HTERT RPE-1 (cell line): ENCODE results near the gene ARHGAP42.
"Not testable (repeated sequence)": the region's sequence is repeated elsewhere in the genome, so short reads cannot be mapped to it uniquely, and the experiment has no call there.

Experiments
- in situ Hi-C: fragments of 300-500 bp; cut with MboI; formaldehyde crosslinking; loops from 4 replicates; pipeline ENCODE4 v1.14.3; 2020; ENCODE audit warnings: low sequenced_read_pairs

Gene ARHGAP42, protein sequence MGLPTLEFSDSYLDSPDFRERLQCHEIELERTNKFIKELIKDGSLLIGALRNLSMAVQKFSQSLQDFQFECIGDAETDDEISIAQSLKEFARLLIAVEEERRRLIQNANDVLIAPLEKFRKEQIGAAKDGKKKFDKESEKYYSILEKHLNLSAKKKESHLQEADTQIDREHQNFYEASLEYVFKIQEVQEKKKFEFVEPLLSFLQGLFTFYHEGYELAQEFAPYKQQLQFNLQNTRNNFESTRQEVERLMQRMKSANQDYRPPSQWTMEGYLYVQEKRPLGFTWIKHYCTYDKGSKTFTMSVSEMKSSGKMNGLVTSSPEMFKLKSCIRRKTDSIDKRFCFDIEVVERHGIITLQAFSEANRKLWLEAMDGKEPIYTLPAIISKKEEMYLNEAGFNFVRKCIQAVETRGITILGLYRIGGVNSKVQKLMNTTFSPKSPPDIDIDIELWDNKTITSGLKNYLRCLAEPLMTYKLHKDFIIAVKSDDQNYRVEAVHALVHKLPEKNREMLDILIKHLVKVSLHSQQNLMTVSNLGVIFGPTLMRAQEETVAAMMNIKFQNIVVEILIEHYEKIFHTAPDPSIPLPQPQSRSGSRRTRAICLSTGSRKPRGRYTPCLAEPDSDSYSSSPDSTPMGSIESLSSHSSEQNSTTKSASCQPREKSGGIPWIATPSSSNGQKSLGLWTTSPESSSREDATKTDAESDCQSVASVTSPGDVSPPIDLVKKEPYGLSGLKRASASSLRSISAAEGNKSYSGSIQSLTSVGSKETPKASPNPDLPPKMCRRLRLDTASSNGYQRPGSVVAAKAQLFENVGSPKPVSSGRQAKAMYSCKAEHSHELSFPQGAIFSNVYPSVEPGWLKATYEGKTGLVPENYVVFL

DNA sequence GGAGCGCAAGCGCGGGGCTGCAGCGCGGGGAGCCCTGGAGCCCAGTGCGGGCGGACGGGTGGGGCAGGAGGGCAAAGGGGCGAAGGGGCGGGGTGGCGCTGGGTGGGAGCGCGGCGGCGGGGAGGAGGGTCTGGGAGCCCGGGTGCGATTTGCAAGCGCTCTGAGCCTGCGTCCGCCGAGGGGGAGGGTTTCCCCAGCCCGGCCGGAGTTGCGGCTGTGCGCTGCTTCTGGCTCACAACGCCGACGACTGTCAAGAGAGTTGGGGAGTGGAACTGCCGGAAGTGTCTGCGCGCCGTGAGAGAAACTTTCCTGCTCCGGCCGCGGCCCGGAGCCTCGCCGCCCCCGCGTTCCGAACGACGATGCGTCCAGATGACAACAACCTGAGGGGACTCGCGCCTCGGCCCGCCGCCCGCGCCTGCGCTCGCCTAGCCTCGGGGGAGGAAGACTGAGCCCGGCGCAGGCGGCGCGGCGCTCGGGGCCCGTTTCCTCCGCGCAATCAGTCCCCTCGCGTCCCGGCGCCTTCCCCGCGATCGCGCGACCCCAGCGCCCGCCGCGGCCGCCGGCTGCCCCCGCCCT lies at the start of gene ARHGAP42:
Gene ARHGAP42 (plus strand): TSS at position 235 of the 576 bp plus-strand sequence. CDS start 391 bp downstream, outside the sequence.
- in situ Hi-C loops: no loop called here

DNA sequence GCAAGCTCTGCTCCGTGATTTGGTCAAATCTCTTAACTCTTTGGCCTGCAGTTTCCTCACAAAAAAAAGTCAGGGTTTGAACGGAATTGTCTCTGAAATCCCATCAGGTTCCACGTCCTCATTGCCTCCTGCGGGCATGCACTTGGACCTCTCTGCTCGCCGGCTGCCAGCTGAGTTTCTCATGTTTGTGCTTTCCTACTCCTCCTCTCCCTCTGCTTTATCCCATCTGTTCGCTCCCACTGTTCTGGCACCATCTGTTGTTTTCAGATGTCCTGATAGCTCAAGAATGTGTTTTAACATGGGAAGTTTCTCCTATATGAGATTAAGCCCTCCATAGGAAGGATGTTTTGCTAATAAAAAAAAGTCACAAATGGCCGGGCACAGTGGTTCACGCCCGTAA lies 49.4 kb upstream of the ARHGAP42 start:
- in situ Hi-C loops: no loop called here

DNA sequence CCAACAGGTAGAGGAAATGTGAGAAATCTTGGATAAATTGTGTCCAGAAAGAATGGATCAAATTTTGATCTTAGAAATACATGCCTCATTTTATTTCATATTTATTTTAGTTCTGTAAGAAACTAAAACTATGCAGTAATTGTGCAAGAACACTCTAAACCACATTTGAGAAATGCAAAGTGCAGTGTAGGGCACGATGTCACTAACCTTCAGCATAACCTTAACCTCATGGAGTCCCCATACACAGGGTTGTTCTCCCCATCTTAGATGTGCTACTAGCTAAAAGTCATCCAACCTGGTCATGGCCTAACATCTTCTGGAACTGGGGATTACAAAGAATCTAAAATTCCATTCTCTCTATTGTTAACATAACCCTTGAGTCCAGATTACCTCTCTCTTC lies 48.4 kb upstream of the ARHGAP42 start:
- in situ Hi-C loops: no loop called here

DNA sequence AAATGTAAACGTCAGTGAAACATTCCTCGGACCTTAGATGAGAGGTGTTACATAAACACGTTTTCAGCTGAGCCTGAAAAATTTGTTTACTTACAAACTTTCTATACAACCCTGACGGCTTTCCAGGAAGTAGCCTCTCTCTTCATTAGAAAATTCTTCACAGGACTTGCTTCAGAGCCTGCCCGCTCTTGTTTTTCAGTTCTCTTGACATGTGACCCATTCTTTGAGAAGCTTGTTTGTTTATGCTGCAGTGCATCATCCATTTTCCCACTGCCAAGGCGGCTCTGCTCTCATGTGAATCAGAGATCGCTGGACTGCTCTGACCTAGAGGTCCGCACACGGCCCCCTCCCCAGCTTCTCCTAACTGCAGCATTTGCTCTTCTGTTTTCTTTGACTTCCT lies 47.9 kb upstream of the ARHGAP42 start:
- in situ Hi-C loops: no loop called here

DNA sequence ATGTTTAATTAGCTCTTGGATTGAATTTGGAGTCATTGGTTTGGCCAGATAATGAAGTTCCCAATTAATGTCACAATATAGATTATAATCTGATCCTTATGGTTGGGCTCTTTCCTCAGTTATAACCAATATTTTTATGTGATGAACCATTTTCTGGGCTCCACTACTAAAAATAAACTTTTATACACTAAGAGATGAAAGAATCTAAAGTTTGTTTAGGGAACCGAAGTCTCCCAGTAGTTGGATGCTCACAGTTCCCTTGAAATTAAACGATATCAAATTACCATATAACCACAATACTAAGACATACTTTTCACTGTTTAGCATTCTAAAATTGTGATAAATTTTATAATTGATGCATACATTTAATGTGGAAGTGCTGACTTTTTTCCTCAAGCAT lies 47.0 kb upstream of the ARHGAP42 start:
- in situ Hi-C loops: no loop called here

DNA sequence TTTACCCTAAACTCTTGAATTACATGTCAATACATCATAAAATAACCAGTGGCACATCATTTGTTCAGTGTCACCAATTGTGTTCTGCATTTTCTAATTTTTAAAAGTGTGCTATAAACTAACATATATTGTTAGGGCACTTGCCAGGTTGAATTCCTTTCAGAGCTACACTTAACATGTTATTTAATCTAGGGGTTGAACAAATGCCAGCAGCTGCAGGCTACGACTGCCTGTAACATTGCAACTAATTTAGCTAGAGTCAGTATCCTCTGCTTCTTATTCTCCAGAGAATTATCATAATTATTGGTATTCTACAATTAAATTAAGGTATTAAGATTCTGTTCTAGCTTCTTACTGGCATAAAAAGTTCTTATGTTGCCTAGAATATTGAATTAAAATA lies 46.4 kb upstream of the ARHGAP42 start:
- in situ Hi-C loops: no loop called here

DNA sequence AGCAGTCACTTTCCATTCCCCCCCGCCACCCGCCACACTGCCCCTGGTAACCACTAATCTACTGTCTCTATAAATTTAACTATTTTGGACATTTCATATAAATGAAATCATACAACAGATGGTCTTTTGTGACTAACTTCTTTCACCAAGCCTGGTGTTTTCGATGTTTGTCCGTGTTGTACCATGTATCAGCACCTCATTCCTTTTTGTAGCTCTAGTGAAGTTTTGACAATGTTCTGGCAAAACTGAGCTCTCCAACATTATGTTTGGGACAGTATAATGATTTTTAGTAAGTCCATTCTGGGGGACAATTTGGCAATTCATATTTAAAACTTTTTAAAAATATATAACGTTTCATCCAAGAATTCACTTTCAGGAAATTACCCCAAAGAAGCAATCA lies 45.6 kb upstream of the ARHGAP42 start:
- in situ Hi-C loops: no loop called here

DNA sequence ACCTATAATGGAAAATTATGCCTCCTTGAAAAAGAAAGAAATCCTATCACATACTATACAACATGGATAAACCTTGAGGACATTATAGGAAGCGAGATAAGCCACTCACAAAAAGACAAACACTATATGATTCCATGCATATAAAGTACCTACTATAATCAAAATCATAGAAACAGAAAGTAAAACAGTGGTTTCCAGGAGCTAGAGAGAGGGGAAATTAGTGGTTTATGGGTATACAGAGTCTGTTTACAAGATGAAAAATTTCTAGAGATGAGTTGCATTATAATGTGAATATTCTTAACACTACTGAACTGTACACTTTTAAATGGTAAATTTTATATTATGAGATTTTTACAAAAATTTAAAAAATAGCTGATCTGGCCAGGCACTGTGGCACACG lies 40.5 kb upstream of the ARHGAP42 start:
- in situ Hi-C loops: no loop called here

DNA sequence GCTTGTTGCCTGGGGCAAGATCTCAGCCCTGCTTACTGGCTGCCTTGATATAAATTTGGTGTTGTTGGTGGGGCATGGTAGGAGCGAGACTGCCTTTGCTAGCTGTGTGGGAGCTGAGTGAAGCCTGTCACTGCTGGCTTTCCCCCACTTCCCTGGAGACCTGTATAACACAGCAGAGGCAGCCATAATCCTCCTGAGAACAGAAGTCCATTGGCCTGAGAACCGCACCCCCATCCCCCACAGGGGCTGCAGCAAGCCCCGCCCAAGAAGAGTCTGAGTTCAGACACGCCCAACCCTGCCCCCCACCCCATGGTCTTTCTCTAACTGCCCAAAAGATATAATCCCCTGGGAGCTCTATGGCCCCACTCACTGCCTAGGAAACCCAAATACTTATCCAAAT lies 39.2 kb upstream of the ARHGAP42 start:
- in situ Hi-C loops: no loop called here

DNA sequence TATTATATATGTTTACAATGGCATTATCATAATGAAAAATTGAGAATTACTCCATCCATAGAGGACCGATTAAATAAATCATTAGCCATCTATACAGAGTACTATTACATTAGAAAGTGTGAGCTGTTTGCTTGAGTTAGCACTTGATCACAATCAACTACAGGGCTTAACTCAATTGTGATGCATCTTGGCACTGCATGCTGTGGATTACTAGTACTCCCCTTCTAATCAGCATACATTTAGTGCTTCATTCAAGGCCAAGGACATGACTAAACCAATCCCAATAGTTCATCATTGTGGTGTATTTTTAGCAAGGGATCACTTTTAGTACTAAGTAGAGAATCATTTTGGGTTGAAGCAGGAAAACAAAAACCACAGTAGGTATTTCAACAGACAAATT lies 23.5 kb upstream of the ARHGAP42 start:
- in situ Hi-C loops: no loop called here

DNA sequence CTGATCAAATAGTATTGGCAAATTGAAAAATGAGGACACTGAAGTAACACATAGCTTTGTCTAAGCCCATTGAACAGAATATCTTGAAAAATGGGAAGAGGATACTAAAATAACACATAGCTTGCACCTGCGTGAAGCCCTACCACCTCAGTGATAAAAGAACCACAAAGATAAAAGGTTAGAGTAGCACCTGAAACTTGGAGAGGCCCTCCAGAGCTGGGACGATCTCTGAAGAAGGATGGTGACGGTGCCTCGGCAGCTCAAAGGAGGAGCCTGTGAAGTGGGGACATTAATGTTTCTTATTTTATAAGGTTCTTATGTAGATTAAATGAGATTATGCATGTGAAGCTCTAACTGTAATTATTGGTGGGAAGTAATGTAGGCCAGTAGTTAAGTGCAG lies 23.1 kb upstream of the ARHGAP42 start:
- in situ Hi-C loops: no loop called here

DNA sequence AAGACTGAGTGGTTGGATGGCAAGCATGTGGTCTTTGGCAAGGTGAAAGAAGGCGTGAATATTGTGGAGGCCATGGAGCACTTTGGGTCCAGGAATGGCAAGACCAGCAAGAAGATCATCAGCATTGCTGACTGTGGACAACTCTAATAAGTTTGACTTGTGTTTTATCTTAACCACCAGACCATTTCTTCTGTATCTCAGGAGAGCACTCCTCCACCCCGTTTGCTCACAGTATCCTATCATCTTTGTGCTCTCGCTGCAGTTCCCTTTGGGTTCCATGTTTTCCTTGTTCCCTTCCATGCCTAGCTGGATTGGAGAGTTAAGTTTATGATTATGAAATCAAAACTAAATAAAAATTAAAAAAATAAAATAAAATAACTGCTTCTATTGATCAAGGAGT lies 20.3 kb upstream of the ARHGAP42 start:
- in situ Hi-C loops: not testable (repeated sequence)

DNA sequence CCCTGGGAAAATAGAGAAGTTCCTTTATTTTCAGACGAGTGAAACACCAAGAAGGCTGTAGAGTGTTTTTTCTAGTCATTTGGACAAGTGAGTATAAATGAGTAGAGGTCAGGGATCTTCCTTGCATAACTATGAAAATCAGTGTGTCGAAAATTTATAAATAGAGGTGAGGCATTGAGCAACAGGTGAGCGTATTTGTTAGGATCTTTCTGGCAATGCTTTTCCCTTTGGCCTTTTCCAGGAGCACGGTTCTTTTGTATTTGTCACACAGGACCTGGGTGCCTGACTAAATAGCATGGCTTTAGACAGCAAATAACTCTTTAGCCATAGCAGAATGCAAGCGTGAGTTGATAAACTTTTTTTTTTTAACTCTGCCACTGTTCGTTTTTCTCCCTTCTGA lies 19.6 kb upstream of the ARHGAP42 start:
- in situ Hi-C loops: no loop called here

DNA sequence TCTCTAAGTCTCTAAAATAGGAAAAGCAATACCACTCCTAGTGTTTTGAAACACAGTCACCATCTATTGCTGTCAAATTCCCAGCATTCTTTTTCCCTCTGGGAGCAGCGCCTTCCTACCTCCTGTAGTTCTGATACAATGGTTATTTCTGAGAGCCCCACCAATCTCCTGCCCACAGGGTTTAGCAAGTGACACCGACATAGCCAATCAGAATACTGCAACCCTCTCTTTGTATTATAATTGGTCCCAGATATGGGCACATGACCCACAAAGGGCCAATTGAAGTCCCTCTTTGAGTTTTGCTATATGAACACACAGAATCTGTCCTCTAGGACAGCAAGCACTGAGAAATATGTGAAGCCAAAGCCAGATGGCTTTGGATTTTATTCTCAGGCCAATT lies 16.9 kb upstream of the ARHGAP42 start:
- in situ Hi-C loops: no loop called here

DNA sequence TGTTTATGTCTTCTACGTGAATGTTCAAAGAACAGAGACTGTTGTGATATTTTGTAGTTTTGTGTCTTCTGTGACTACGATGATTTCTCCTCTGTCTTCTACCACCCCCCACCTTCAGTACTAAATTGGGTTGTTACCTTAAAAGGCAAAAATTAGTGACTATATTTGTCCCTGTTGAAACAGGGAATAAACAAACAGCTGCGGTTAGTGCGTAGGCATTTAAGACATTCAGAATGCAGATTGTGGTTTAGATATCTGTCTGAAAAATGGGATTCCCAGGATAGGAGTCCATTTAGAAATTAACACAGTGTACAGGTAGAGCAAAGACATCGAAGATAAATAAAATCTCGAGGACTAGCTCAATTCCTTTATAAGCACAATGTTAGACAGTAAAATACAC lies 15.6 kb upstream of the ARHGAP42 start:
- in situ Hi-C loops: no loop called here

DNA sequence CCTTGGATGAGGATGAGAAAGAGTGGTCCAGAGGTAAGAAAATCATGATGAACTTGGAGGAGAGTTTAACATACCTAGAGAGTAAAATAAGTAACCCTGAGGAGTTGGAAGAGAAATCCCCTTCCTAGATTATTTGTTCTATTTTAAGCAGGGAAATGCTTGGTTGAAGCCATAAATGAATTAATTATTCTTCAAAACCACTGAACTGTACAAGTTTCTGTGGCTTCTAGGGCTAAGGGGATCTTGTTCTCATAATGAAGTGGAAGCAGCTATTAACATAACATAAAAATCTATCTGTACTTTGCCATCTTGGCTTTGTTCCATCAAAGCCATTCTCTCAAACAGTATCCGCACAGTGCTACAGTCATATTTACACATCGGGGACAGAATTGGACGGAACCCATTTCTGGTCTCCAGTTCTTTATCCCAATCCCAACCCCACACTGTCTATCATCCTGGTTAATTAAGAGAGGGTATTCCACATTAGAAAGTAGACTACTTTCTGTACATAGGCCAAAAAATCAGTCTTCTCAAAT lies 14.5 kb upstream of the ARHGAP42 start:
- in situ Hi-C loops: no loop called here

DNA sequence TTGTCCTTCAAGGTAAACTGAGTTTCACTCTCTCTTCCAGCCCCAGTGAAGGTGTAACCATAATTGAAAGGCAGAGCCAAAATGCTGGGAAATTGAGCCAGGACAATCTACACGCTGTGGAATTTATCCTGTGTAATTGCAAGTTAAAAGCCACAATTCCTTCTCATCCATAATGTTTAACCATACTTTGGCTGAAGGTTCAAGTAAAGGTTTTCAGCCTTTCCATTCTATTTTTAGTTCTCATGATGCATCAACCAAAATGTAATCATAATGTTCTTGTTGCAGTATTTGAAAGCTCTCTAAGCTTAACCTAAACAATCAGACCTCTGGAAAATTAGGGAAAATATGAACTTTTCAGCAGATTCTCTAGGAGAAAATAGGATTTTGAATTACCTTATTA lies 14.0 kb upstream of the ARHGAP42 start:
- in situ Hi-C loops: no loop called here

DNA sequence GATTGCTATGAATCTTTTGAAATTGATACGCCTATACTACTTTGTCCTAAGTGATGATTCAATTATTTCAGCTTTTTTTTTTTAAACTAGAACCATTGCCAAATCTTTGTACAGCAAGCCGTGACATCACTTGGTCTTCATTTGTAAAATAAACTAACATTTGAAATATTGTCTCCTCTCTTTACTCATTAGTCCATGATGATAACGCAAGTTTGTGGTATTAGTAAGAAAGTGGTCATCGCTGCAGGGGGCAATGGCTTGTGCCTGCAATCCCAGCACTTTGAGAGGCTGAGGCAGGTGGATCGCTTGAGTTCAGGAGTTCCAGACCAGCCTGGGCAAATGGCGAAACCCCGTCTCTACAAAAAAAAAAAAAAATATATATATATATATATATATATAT lies 12.9 kb upstream of the ARHGAP42 start:
- in situ Hi-C loops: no loop called here

DNA sequence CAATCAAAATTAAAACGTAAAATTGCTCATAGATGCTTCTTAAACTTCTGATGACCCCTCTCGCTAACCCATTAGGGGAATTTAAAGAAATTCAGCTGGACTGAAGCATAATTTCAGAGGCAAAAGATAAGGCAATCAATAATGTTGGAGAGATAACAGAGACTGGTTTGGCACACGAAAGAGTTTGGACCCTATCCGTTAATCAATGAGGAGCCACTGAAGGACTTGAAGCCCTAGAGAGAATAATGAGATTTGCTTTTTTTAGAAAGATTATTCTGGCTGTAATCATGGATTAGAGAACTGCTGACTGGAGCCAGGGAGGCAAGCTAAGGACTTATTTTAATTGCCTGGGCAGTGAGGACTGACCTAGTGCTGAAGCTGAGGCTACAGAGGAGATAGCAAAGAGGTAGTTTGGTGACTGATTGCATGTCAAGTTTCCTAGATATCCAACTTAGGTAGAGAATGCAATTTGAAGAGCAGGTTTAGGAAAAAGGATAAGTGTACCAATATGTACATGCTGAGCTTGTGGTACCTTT lies 11.9 kb upstream of the ARHGAP42 start:
- in situ Hi-C loops: no loop called here

DNA sequence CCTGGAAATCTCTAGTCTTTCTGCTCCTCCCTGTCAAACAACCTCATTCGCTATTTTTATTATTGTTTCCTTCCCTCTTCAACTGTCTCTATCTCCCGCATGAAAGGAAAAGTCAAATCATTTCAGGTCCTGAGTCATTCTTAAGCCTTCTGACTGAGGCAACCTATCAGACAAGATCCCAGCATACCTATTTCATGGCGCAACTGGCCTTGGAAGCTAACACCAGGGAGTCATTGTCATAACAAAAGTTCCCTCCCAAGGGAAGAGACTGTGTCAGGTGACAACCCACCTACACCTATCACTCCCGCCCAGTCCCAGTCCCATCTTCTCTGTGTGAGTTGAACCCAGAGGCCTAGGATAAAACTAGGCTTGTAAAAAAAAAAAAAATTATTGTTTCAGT lies 10.2 kb upstream of the ARHGAP42 start:
- in situ Hi-C loops: no loop called here

DNA sequence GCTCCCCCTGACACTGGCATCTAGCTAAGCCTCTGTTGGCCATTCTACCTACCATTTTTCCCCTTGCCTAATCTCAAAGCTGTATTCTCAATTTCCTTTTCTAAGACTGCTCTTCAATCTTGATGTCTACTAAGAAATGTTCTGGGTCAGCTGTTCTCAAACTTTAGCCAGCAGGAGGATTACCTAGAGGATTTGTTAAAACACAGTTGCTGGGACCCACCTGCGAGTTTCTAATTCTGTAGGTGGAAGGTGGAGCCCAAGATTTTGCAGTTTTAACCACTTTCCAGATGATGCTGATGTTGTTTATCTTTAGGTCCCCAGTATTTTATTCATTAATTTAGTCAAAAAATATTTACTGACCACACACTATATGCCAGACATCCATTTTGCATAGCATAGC lies 9.3 kb upstream of the ARHGAP42 start:
- in situ Hi-C loops: no loop called here
